GM12865 (cell line): ENCODE data around the gene GLIS1.

Experiments used
- DNase-seq: peaks from one replicate; pipeline ENCODE4 v3.0.0; 2010; ENCODE audit warnings: low read depth
- H3K4me3 ChIP-seq: 2 replicates; pipeline ENCODE4 v1.5.1; 2011; ENCODE audit warnings: mild to moderate bottlenecking, low read depth, low read length, control low read depth
- TF ChIP-seq, protein P1 (sequence below): IDR thresholded peaks from 2 replicates; pipeline ENCODE4 v1.5.1; 2011; ENCODE audit warnings: low read length, control low read depth, low read depth, inconsistent platforms; ENCODE audit not compliant: insufficient read depth; ENCODE audit errors: missing control alignments

GLIS1 gene

DNA sequence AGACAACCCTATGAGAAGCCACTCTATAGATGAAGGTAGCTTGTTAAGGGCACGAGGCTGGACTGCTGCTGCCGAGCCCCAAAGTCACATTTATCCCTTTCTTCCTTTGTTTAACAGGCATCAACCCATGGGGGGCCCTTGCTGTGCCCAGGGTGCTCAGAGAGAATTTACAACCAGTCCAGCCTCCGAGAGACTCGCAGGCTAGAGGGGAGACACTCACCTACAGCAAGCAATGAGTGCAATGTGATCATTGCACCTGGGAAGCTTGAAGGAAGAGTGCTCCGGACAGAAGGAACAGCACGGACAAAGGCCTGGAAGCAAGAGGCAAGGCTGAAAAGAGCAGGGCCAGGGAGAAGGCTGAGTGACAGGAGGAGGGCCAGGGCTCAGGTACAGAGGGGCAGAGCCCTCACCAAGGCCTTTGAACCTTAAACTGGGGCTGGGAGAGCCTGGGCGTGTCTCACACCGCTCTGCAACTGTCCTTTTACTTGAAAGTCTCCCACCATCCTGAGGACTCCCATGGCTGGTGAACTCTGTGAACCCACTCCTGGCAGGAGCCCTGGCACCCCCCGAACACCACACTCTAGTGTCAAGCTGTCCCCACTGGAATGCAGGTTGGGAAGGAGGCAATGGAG is 252.5 kb downstream of the GLIS1 start:
- TF ChIP-seq, protein P1, sequence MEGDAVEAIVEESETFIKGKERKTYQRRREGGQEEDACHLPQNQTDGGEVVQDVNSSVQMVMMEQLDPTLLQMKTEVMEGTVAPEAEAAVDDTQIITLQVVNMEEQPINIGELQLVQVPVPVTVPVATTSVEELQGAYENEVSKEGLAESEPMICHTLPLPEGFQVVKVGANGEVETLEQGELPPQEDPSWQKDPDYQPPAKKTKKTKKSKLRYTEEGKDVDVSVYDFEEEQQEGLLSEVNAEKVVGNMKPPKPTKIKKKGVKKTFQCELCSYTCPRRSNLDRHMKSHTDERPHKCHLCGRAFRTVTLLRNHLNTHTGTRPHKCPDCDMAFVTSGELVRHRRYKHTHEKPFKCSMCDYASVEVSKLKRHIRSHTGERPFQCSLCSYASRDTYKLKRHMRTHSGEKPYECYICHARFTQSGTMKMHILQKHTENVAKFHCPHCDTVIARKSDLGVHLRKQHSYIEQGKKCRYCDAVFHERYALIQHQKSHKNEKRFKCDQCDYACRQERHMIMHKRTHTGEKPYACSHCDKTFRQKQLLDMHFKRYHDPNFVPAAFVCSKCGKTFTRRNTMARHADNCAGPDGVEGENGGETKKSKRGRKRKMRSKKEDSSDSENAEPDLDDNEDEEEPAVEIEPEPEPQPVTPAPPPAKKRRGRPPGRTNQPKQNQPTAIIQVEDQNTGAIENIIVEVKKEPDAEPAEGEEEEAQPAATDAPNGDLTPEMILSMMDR = no peak

DNA sequence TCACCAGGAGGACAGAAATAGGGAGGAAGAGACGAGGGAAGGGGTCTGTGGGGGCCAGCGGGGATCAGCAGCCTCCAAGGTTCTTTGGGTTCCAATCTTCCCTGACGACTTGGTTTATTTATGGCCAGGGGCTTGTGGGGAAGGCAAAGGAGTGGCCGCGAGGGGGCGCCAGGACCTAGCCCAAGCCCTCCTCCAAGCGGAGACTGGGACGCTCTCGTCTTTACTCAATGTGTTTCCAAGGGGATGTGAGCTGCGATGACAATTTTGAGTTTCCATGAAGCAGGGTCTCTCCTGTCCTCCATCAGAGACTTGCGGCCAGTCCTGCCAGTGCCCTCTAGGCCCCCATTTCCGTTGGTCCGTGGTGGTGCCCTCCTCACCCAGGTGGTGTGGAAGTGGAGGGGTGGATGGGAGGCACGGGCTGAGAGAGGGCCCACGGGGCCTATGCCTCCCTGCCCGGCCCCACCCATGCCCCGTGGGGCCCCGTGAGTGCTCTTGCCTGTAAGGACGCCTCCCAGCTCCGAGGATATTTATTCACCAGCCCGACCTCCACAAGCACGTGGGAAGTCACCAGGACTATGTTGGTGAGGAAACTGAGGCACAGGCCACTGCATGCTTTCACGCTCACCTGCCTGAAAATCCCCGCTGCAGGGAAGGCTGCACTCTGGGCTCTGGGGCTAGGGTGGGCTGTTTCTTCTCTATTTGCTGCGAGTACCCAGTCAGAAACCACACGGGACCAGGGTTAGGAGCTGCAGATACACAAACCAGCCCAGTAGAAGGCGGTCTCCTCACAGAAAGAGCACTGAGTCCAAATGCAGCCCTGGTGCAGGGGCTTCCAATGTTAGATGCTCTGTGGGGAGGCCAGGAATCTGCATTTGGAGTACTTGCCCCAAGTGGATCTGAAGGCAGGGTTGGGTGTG is 253.2 kb downstream of the GLIS1 start:
- DNase-seq = peak; percentile 77
- no peak overlapping the region for H3K4me3 ChIP-seq
- TF ChIP-seq, protein P1 = peak; percentile 86

More for the DNA sequence above, 252.5 kb downstream of the GLIS1 start:
- DNase-seq = no peak
- no peak overlapping the region for H3K4me3 ChIP-seq

DNA sequence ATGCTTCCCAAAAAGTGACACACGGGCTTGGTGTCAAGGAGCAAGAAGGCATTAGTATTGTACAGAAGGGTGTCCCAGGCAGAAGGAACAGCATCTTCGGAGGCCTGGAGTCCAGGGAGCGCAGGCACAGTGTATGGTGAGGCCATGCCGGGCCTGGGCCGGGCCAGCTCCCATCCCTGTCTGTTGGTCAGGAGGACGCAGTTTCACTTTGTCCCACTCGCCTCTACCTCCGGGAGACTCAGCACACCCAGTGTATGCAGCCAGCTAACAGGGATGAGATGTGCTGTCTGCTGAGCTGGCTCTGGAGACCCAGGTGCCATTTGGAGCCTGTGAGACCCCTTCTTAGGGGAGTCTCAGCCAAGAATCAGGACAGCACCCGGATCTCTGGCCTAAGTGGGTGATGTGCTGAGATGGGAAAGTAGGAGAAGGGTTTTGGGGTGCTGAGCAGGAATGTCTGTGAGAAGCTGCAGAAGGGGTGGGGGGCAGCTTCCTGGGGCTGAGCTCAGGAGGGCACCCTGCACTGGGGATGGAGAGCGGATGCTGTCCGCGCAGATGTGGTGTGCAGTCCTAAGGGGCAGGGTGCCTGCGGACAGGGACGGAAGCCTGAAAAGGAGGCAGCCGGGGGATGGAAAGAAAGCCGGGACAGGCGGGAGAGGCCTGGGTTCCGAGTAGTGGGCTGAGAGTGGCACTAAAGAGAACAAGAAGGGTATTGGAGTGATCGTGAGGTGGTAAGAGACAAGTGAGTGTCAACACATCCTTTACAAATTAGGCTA is 254.1 kb downstream of the GLIS1 start:
- DNase-seq = no peak
- no peak overlapping the region for H3K4me3 ChIP-seq

DNA sequence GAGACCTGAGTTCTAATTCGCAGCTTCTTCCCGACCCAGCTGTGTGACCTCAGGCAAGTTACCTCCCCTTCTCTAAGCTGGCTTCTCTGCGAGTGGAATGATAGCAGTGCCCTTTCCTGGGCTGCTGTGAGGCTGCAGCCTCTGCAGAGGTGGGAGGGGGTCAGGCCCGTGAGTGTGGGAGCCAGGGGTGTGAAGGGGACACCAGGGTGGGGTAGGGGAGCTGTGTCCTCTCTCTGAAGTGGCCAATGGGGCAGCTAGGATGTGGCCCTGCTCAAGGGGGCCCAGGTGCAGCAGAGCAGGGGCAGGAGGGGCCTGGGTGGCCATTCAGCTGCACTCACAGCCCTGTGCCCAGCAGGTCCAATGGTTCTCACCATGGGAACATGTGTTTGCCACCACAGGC is 255.3 kb downstream of the GLIS1 start:
- H3K4me3 ChIP-seq = no peak overlapping the region
- TF ChIP-seq, protein P1 = no peak
- no peak for DNase-seq

More for the DNA sequence above, 254.1 kb downstream of the GLIS1 start:
- TF ChIP-seq, protein P1 = no peak

DNA sequence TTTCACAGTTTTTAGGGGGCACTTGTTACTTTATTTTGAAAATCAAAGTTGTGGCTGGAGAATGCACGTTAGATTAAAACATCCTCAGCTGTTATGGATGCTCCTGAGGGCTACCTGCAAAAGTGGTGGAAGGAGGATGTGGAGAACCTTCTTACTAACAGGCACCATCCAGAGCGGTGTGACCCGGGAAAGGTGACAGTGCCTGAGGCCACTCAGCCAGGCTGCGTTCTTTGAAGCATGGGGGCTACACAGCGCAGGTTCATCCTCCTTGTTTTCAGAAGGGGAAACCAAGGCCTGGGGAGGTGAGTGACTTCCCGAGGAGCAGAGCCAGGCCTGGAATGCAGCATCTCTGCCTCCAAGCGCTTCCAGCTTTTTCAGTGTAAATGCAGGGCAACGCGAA is 255.8 kb downstream of the GLIS1 start:
- TF ChIP-seq, protein P1 = no peak
- H3K4me3 ChIP-seq = no peak overlapping the region
- no peak for DNase-seq

DNA sequence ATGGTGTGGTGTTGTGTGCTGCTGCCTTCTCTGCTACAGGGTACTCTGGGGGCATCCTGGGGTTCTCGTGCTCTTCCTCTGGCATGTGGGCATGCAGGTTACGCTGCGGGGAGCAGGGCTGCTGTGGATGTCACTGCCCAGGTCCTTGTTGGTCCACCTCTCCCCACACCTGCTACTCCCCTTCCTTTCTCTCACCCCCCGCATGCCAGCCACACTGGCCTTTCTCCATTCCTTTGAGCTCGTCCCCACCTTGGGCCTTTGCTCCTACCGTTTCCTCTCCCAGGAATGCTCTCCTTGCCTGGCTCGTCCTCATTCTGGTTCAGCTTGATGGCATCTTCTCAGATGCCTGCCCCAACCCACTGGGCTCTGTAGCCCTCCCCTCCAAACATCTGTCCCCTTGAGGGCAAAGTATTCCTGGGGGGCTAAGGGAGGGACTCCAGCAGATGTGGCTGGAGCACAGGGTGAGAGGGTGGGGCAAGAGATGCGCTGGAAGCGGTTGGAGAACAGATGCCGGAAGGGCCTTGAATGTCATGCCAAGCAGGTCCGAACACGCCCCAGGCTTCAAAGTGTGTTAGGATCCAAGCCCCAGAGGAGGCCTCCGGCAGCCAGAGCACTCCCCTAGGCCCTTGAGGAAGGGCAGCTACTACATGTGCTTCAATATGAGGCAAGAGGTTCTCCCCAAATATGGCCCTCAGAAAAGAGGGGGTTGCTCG is 256.4 kb downstream of the GLIS1 start:
- H3K4me3 ChIP-seq = no peak overlapping the region
- TF ChIP-seq, protein P1 = no peak
- no peak for DNase-seq
